H1 (cell line): ENCODE data around the gene PNMA3. TPM values are rescaled to one million over a fixed set of nuclear protein-coding genes. Genes with fewer than 3 reads are reported as not detected.

Source experiments
- EGR1 ChIP-seq: IDR thresholded peaks from 2 replicates; pipeline ENCODE4 v1.6.1; 2011; ENCODE audit warnings: low read depth, low read length, borderline replicate concordance
- MAFK ChIP-seq: IDR thresholded peaks from 2 replicates; pipeline ENCODE4 v1.6.1; 2012; ENCODE audit warnings: low read depth, mild to moderate bottlenecking, improper control_type of control experiment, low read length
- SIN3A ChIP-seq, 2 experiments: IDR thresholded peaks in 1 of 2; conservative IDR thresholded peaks in 1 of 2; 2 replicates each; pipeline ENCODE4 v1.6.1; 2011 to 2012; ENCODE audit warnings: low read length in 2 of 2, improper control_type of control experiment in 1 of 2, low read depth in 1 of 2, mild to moderate bottlenecking in 1 of 2
- polyA plus RNA-seq, 7 experiments: library from polyadenylated mRNA; depleted of rRNA in 3 of 7; stranded (reverse) in 5 of 7; unstranded in 2 of 7; fragments of >200 nt in 5 of 7; fragments of 200-250 nt in 2 of 7; gene quantifications; 1 replicate in 5 of 7; 2 replicates in 1 of 7; 4 replicates in 1 of 7; pipeline versions ENCODE4 v1.2.1 to v1.2.3, GENCODE V29; 2011 to 2013; ENCODE audit warnings: missing spikeins in 2 of 7, mixed read lengths in 2 of 7
- total RNA-seq: library from RNA; stranded (reverse); fragmentation: NEBNext Ultra II Directional; extraction: Animal tissue kit (Norgen Biotek cat#: 25700); gene quantifications from 2 replicates; pipeline ENCODE4 v1.2.1, GENCODE V29; 2021

PNMA3 gene
- total and polyA plus RNA-seq, 2 of the 8 experiments (the other 6 are each of a cell fraction or from before 2014, with no cell fraction given) = 3.3 to 6.9 TPM

DNA sequence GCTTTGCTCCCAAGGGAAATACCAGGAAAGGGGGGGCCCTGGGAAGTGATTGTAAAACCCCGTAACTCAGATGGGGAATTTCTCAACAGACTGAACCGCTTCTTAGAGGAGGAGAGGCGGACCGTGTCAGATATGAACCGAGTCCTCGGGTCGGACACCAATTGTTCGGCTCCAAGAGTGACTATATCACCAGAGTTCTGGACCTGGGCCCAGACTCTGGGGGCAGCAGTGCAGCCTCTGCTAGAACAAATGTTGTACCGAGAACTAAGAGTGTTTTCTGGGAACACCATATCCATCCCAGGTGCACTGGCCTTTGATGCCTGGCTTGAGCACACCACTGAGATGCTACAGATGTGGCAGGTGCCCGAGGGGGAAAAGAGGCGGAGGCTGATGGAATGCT, 1.0 kb downstream of the PNMA3 start (continued):
- TF ChIP-seq SIN3A (conservative IDR thresholded peaks at IDR 0.05 in 1 of 2, IDR thresholded peaks at IDR 0.05 in 1 of 2; ENCODE audit: low read depth in 1 of 2, low read length in 2 of 2) (no peak), EGR1 (no peak), MAFK (no peak)
